ENCODE results near the gene MYH6. TPM values are rescaled to one million over a fixed set of nuclear protein-coding genes. Genes with fewer than 3 reads are reported as not detected.

The MYH6 gene
- total and polyA plus RNA-seq, 2 donors (not counting 1 experiment from before 2014, with no cell fraction given), result not detected

DNA sequence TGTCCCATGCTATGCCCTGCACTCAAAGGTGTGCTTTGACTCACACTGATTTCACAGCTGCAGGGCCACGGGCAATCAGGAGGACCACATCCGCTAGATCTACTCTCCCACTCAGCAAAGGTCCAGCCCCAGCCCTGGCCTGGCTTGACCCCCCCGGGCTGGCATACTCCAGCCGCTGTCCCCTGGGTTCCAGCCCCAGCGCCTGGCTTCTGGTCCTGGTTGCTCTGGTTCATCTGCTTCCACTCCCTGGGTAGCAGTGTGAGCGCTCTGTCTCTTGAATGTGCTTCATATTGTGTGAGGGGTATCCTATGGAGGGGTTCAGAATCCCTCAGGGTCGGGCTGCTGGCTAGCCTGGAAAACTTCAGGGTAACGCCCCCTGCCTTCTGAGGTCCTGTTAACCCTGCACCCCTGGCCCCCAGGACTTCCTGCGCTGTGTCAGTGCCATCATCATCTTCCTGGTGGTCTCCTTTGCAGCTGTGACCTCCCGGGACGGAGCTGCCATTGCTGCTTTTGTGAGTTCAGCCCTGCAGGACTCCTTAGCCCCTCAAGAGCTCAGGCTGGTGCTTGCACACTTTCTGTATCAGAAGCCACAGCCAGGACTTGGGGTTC is 29.4 kb downstream of the MYH6 start:
- Histone ChIP-seq H3K9ac (ENCODE audit: low read length) (no peak overlapping the region), H3K4me2 (replicated peaks; ENCODE audit: low read depth, low read length, poor library complexity, severe bottlenecking) (no peak overlapping the region), H3K27ac (ENCODE audit: low read length in 2 of 2) (no peak overlapping the region), H3K4me3 (ENCODE audit: control extremely low read depth in 1 of 5, extremely low read depth in 1 of 5, insufficient read depth in 1 of 5, low read depth in 2 of 5, low read length in 4 of 5) (no peak overlapping the region), H3K4me1 (ENCODE audit: control insufficient read depth in 2 of 2, insufficient read depth in 2 of 2, low read length in 2 of 2) (no peaks in the 10 kb centered on the region), H4K20me1 (ENCODE audit: control insufficient read depth, insufficient read depth, low read length, poor library complexity, severe bottlenecking) (no peaks in the 10 kb centered on the region), H3K9me3 (ENCODE audit: control extremely low read depth in 1 of 3, control insufficient read depth in 2 of 3, insufficient read depth in 1 of 3, low read length in 2 of 3) (no peaks in the 10 kb centered on the region), H3K27me3 (replicated peaks in 1 of 4; ENCODE audit: control extremely low read depth in 1 of 4, control insufficient read depth in 3 of 4, insufficient read depth in 4 of 4, low read length in 3 of 4) (peaks cover 0 to 16% (median 0%) of the 10 kb centered on the region in 4 experiments), H3K79me2 (ENCODE audit: control insufficient read depth, insufficient read depth, low read length) (no peaks in the 10 kb centered on the region), H3K36me3 (replicated peaks in 1 of 2; ENCODE audit: control extremely low read depth in 1 of 2, control insufficient read depth in 1 of 2, extremely low read depth in 1 of 2, insufficient read depth in 2 of 2, low read length in 1 of 2) (no peaks in the 10 kb centered on the region), H2AFZ (ENCODE audit: insufficient read depth, low read depth, low read length, poor library complexity, severe bottlenecking) (no peak overlapping the region)
- H3K4me1 Mint-ChIP-seq, result no peaks in the 10 kb centered on the region
- DNase-seq (no peak), ATAC-seq (ENCODE audit: low read depth) (no peak)
- H3K4me3 Mint-ChIP-seq, result no peak overlapping the region
- intact Hi-C loops (cut with micrococcal nuclease), result no loop called here
- ChIA-PET CTCF (interaction anchor here (1.4 to 8.7 kb wide), 9 partner anchors 10 to 310 kb away, joined by 3 to 129 read pairs (median 13); partner anchors contain the start of gene PABPN1), POLR2A (no interaction called here)
- 75% methylated on average over 8 of the region's 11 CpGs for WGBS (ENCODE audit: insufficient coverage)
- H3K27ac Mint-ChIP-seq, result no peak overlapping the region
- H3K9me3 Mint-ChIP-seq (ENCODE audit: insufficient read depth), result no peaks in the 10 kb centered on the region
- H3K27me3 Mint-ChIP-seq, result peaks cover 25% of the 10 kb centered on the region
- TF ChIP-seq CTCF (IDR thresholded peaks at IDR 0.05), result no peak
- no peak for TF ChIP-seq EZH2 (IDR thresholded peaks at IDR 0.05; ENCODE audit: borderline replicate concordance, insufficient read depth, low read depth, low read length, poor library complexity, severe bottlenecking)
